Measurements from ENCODE around the gene FERMT2.

FERMT2 gene, protein sequence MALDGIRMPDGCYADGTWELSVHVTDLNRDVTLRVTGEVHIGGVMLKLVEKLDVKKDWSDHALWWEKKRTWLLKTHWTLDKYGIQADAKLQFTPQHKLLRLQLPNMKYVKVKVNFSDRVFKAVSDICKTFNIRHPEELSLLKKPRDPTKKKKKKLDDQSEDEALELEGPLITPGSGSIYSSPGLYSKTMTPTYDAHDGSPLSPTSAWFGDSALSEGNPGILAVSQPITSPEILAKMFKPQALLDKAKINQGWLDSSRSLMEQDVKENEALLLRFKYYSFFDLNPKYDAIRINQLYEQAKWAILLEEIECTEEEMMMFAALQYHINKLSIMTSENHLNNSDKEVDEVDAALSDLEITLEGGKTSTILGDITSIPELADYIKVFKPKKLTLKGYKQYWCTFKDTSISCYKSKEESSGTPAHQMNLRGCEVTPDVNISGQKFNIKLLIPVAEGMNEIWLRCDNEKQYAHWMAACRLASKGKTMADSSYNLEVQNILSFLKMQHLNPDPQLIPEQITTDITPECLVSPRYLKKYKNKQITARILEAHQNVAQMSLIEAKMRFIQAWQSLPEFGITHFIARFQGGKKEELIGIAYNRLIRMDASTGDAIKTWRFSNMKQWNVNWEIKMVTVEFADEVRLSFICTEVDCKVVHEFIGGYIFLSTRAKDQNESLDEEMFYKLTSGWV

GRCh38 chr14:52950898-52951680, at the start of gene FERMT2:
TSS of gene FERMT2 (minus strand) at chr14:52951050. CDS start at chr14:52950568, 482 bp downstream.
- DNase-seq: peak; percentile 16

GRCh38 chr14:52998376-52999015, 47.6 kb upstream of the FERMT2 start:
- DNase-seq: no peak

GRCh38 chr14:52996493-52996892, 45.6 kb upstream of the FERMT2 start:
- DNase-seq: no peak

DNA sequence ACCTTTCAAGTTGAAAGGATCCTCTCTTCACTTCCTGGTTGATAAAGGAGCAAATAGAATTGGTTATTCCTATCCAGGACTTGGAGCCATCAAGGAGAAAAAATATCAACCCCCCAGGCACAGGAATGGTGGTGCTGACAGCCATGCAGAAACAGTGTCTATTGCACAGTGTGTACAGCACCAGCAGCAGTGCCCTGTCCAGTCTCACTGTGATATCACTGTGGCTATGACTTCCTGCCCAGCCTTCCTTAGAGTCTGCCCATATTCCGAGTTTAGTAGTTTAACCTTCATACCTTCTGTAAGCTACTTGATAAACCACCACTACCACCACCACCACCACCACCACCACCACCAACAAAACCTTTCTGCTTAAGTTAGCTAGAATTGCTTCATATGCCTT, 45.1 kb upstream of the FERMT2 start:
- no peak for DNase-seq

DNA sequence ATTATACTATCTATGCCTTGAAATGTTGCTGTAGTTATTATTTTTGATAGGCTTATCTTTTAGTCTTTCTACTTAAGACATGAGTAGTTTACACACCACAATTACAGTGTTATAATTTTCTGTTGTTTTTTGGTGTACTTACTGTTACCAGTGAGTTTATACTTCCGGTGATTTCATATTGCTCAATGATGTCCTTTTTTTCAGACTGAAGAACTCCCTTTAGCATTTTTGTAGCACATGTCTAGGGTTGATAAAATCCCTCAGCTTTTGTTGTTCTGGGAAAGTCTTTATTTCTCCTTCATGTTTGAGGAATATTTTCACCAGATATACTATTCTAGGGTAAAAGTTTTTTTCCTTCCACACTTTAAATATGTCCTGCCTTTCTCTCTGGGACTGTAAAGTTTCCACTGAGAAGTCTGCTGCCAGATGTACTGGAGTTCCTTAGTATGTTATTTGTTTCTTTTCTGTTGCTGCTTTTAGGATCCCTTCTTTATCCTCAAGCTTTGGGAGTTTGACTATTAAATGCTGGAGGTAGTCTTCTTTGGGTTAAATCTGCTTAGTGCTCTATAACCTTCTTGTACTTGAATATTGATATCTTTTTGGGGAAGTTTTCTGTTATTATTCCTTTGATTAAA, 41.5 kb upstream of the FERMT2 start:
- DNase-seq: no peak

DNA sequence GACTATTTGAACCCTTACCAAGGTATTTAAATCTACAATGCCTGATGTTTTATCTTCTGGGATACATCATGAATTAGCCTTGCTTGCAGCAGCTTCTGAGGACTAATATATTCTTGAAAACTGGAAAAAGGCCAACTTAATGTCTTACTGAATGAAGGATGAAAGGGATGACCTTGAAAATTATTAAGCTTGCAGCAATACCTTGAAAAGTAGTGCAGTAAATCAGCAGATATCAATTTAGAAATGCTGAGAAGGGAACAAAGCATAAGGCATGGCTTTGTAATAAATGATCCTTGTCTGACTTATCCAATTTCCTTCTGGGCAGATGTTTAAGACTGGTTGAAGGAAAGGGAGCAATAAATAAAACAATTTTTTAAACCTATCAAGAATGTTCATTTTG, 37.3 kb upstream of the FERMT2 start:
- DNase-seq: peak; percentile 2

DNA sequence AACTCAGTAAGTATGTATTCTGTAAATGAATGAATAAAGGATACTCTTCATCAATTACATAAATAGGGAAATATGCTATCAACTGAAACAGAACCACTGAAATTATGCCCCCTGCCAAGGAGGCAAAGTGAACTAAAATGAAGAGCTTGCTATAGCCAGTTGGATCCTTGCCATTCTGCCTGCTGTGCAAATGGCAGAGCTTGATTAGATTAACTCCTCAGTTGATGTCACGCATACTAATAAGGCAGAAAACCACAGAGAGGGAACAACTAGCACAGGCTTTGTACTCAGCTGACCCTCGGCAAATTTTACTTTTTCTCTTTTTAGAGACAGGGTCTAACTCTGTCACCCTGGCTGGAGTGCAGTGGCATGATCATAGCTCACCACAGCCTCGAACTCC, 36.7 kb upstream of the FERMT2 start:
- DNase-seq: peak; percentile 85

DNA sequence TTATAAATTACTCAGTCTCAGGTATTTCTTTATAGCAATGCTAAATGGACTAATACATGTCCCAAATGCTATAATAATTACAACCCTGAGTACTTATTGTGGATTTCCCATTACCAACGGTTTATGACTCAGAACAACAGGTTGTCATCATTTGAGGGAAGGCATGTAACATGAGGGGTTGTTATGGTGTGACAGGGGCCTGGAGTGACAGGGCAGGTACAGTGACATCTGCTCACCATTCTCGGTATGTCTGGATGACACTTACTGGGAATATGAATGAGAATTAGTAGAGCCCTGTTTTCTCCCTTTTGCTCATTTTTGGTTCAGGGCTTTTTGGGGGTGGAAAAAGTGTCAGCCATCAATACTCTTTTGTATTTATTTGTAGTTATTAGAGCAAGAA, 36.2 kb upstream of the FERMT2 start:
- no peak for DNase-seq

DNA sequence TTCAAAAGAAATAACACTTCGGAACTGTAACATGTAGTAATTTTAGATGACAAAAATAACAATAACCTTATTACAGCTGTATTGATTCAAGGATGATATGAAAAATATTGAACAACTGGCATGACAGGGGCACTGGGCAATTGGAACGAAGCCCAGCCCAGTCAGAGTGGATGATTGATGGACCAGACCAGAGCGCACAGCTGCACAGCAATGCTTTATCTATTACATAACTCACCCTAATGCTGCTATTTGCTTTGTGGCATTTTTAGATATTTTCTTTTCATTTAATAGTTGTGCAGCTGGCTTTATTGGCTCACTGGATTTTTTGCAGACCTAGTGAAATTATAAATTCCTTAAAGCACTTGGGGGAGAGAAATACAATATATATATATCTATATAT, 26.9 kb upstream of the FERMT2 start:
- peak; percentile 10 for DNase-seq

- DNase-seq: no peak
Measured at GRCh38 chr14:52974406-52974805, 23.6 kb upstream of the FERMT2 start.

GRCh38 chr14:52961060-52961639, 10.3 kb upstream of the FERMT2 start:
- peak; percentile 14 for DNase-seq

DNA sequence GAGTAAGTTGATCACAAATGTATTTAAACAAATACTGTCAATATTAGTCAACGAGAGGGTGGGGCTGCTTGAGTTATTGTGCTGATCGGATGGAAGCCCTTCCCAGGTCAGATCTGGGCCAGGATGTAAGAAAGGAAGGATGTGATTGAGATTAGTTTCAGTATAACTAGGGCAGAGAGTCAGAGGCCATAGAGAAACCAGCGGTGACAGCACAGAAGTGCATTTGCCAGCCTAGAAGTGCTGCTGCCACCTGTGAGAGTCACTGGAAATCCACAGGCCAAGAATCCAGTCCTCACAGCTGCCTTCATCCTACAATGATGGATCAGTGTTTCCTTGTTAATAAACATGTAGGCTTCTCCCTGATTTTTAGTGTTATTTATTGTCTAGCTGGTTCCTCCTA, 9.8 kb upstream of the FERMT2 start:
- no peak for DNase-seq

DNA sequence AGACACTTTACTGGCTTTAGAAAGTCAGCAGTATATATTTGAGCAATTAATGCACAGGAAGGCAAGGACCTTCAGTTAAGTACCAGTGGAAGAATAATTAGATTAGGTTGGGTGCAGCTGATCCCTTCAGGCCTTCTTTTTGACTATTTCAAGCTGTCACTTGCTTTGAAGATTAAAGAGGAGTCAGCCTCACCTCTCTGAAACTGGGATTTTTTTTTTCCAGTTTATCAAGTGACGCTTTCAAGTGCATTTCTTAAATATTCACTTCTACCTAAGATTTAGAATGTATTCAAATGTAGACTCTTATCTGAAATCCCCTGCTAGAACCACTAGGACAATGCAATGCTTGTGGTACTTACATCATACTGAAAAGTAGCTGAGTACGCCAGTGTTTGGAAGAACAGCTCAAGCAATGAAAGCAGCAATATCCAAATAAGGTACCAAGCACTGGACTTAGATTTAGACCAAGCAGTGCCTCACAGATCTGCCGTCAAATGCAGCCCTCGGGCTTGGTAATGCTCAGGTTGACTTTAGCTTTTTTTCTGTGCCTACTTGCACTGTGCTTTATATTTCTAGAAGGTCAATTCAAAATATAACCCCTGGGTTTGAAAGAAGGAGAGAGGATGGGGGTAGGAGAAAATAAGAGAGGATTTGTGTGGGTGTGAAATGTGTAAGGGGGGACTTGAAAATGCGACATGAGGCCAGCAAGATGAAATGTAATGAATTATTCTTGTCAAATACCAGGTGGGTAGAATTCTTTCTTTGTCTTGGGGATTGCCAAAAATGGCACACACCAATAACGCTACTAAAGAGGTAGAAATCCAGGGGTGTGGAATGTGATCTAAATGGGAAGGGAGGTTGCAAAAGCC, 3.7 kb upstream of the FERMT2 start:
- DNase-seq: no peak

GRCh38 chr14:52951681-52952554, 1.1 kb upstream of the FERMT2 start:
- no peak for DNase-seq

GRCh38 chr14:52950410-52950897, 396 bp downstream of the FERMT2 start:
- DNase-seq: no peak

- no peak for DNase-seq
Measured at GRCh38 chr14:52949711-52950409, 990 bp downstream of the FERMT2 start.

DNA sequence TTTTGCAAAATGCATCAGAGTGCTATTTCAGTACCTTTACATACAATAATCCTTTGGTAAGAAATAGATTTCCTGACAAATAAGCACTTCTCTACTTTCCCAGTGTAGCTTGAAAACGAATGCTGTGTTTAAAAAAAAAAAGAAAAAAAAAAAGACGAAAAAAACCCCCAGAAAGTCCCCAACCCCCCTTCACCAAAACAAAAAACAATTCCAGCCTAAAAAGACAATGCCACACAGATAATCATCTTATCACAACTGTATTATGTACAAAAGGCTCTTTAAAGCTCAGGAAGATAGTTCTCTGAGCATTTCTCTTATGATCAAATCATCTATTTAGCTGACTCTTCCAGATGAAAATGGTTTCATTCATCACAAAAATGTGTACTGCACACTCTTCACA, 1.6 kb downstream of the FERMT2 start:
- no peak for DNase-seq

- no peak for DNase-seq
Measured at GRCh38 chr14:52948836-52949235, 2.0 kb downstream of the FERMT2 start.

- DNase-seq: no peak
Measured at GRCh38 chr14:52948039-52948438, 2.8 kb downstream of the FERMT2 start.

Data from COR-L47 (cell line).